ENCODE data around the gene ALK. TPM values are rescaled to one million over a fixed set of nuclear protein-coding genes. Genes with fewer than 3 reads are reported as not detected.

Gene ALK
- total RNA-seq, 1 experiment from 2014 or later, result 14.7 TPM

DNA sequence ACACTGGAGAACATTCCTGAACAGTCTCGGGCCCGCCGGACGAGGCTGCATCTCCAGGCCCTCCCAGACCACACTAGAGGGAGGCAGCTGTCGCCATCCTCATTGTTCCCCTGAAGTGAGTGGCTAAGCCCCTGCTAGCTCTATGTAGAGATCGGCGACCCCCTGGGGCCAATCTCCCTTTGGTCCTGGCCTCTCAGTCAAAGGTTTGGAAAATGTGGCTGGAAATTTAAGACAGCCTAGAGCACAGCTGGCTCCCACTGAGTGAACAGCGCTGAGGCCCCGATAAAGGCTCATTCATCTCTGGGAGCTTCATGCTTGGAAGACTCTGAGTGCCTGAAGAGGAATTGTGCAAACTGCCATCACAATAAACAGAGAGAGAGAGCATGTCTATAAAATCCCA is 445.9 kb downstream of the ALK start:
- H3K36me3 ChIP-seq (ENCODE audit: insufficient read depth, low read length, poor library complexity, severe bottlenecking), result no peaks in the 10 kb centered on the region
- BruUV-seq (replicated peaks), result no TSS peak
- no peak overlapping the region for H3K27ac ChIP-seq (ENCODE audit: low read depth, low read length, poor library complexity, severe bottlenecking)
- H3K9me3 ChIP-seq (ENCODE audit: low read depth, low read length, poor library complexity, severe bottlenecking), result peaks cover 7% of the 10 kb centered on the region
- no peak for DNase-seq (ENCODE audit: low spot score)
- H3K27me3 ChIP-seq (replicated peaks; ENCODE audit: insufficient read depth, low read depth, low read length, poor library complexity), result no peaks in the 10 kb centered on the region
- no peak for TF ChIP-seq EZH2 (IDR thresholded peaks at IDR 0.05; ENCODE audit: borderline replicate concordance, low read depth, low read length, poor library complexity, severe bottlenecking)
- TF ChIP-seq, protein P1, sequence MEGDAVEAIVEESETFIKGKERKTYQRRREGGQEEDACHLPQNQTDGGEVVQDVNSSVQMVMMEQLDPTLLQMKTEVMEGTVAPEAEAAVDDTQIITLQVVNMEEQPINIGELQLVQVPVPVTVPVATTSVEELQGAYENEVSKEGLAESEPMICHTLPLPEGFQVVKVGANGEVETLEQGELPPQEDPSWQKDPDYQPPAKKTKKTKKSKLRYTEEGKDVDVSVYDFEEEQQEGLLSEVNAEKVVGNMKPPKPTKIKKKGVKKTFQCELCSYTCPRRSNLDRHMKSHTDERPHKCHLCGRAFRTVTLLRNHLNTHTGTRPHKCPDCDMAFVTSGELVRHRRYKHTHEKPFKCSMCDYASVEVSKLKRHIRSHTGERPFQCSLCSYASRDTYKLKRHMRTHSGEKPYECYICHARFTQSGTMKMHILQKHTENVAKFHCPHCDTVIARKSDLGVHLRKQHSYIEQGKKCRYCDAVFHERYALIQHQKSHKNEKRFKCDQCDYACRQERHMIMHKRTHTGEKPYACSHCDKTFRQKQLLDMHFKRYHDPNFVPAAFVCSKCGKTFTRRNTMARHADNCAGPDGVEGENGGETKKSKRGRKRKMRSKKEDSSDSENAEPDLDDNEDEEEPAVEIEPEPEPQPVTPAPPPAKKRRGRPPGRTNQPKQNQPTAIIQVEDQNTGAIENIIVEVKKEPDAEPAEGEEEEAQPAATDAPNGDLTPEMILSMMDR (conservative IDR thresholded peaks at IDR 0.05; ENCODE audit: low read depth, low read length), result no peak
- ChIA-PET POLR2A (ENCODE audit: low non-redundant PET) (no interaction called here), CTCF (no interaction called here)
- no peak overlapping the region for H3K4me3 ChIP-seq (ENCODE audit: low read depth, low read length, poor library complexity, severe bottlenecking)
- intact Hi-C loops (cut with micrococcal nuclease; ENCODE audit: unreplicated experiment), result no loop called here
- no peaks in the 10 kb centered on the region for H3K4me1 ChIP-seq (ENCODE audit: insufficient read depth, low read length, poor library complexity, severe bottlenecking)

DNA sequence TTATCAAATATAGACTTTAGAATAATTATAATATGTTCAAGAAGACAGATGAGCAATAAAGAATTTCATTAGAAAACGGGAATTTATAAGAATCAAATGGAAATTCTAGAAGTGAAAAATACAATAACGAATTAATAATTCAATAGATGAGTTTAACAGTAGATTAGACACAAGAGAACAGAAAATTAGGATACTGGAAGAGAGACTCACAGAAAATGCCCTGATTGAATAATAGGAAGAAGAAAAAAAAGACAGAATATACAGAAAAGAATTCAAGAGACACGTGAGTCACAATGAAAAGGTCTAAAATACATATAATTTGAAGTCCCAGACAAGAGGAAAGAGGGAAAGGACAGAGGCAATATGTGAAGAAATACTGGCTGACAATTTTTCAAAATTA is 451.4 kb downstream of the ALK start:
- ChIA-PET POLR2A (ENCODE audit: low non-redundant PET) (no interaction called here), CTCF (no interaction called here)
- no TSS peak for BruUV-seq (replicated peaks)
- no peak for DNase-seq (ENCODE audit: low spot score)
- no peak overlapping the region for H3K27ac ChIP-seq (ENCODE audit: low read depth, low read length, poor library complexity, severe bottlenecking)
- no peaks in the 10 kb centered on the region for H3K4me1 ChIP-seq (ENCODE audit: insufficient read depth, low read length, poor library complexity, severe bottlenecking)
- H3K9me3 ChIP-seq (ENCODE audit: low read depth, low read length, poor library complexity, severe bottlenecking), result peaks cover 17% of the 10 kb centered on the region
- intact Hi-C loops (cut with micrococcal nuclease; ENCODE audit: unreplicated experiment), result no loop called here
- no peak overlapping the region for H3K4me3 ChIP-seq (ENCODE audit: low read depth, low read length, poor library complexity, severe bottlenecking)
- no peaks in the 10 kb centered on the region for H3K27me3 ChIP-seq (replicated peaks; ENCODE audit: insufficient read depth, low read depth, low read length, poor library complexity)
- TF ChIP-seq, protein P1 (conservative IDR thresholded peaks at IDR 0.05; ENCODE audit: low read depth, low read length), result no peak
- no peak for TF ChIP-seq EZH2 (IDR thresholded peaks at IDR 0.05; ENCODE audit: borderline replicate concordance, low read depth, low read length, poor library complexity, severe bottlenecking)
- H3K36me3 ChIP-seq (ENCODE audit: insufficient read depth, low read length, poor library complexity, severe bottlenecking), result no peaks in the 10 kb centered on the region

DNA sequence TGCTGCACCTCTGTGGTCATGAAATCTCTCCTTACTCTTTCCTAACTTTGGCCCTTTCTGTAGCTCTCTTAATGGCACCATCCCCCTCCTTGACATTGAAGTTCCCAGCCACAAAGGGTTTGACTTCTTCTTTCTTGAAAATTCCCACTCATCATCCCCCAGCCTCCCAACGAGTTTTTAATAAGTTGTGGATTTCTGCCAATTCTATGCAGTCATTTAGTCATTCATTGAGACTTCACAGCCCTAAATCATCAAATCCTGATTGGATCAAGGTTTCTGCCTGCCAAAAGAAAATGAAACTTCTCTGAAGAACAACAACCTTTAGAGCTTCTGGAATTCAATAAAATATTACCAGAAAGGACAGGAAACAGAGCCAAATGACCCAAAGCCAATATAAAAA is 451.9 kb downstream of the ALK start:
- DNase-seq (ENCODE audit: low spot score), result peak; percentile 54
- no TSS peak for BruUV-seq (replicated peaks)
- Histone ChIP-seq H3K27ac (ENCODE audit: low read depth, low read length, poor library complexity, severe bottlenecking) (no peak overlapping the region), H3K36me3 (ENCODE audit: insufficient read depth, low read length, poor library complexity, severe bottlenecking) (no peaks in the 10 kb centered on the region), H3K4me3 (ENCODE audit: low read depth, low read length, poor library complexity, severe bottlenecking) (no peak overlapping the region), H3K27me3 (replicated peaks; ENCODE audit: insufficient read depth, low read depth, low read length, poor library complexity) (no peaks in the 10 kb centered on the region), H3K4me1 (ENCODE audit: insufficient read depth, low read length, poor library complexity, severe bottlenecking) (no peaks in the 10 kb centered on the region), H3K9me3 (ENCODE audit: low read depth, low read length, poor library complexity, severe bottlenecking) (peaks cover 17% of the 10 kb centered on the region)
- ChIA-PET POLR2A (ENCODE audit: low non-redundant PET) (no interaction called here), CTCF (no interaction called here)
- no peak for TF ChIP-seq EZH2 (IDR thresholded peaks at IDR 0.05; ENCODE audit: borderline replicate concordance, low read depth, low read length, poor library complexity, severe bottlenecking)
- TF ChIP-seq, protein P1 (conservative IDR thresholded peaks at IDR 0.05; ENCODE audit: low read depth, low read length), result no peak
- intact Hi-C loops (cut with micrococcal nuclease; ENCODE audit: unreplicated experiment), result no loop called here

All from A673 (cell line).